Measurements from ENCODE around the gene IGSF21. TPM values are rescaled to one million over a fixed set of nuclear protein-coding genes. Genes with fewer than 3 reads are reported as not detected.

The IGSF21 gene
- total RNA-seq, 1 experiment from 2014 or later = 30.5 TPM

DNA sequence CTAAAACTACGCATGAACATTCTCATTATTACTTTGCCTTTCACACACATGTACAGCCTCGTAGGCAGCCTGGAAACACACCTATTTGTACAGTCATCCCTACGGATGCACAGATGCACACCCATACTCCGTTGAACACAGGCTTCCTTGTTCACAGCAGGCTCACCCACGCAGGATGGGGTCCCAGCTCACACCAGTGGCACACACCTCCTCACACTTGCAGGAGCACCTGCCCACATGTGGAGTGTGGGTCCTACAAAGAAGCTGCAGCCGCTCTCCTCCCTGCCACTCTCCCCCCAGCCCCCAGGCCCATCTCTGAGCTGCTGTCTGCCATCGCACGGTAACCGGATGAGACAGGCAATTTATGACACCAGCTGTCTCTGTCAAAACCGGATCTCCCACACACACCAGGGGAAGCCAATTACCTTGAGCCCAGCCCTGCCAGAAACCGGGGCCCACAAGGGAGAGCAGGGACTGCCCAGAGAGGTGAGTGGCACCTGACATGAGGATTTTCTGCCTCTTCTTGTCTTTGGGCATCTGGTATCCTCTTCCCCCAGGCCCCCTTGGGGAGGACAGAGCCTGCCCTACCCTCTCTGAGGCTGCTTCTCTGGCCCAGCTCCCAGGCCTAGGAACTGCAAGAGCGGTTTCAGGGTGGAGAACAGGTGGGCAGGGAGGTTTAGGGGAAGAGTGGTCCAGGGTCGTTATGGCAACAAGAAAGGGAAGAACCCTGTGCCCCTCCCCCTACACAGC is 175.4 kb downstream of the IGSF21 start:
- ATAC-seq (peak; percentile 44), DNase-seq (ENCODE audit: low spot score) (peak; percentile 83)
- H3K9me3 Mint-ChIP-seq = no peaks in the 10 kb centered on the region
- no peaks in the 10 kb centered on the region for H3K27me3 Mint-ChIP-seq (ENCODE audit: low read depth)
- peaks cover 81% of the 10 kb centered on the region for H3K4me1 Mint-ChIP-seq
- no peak overlapping the region for H3K4me3 Mint-ChIP-seq
- H3K27ac Mint-ChIP-seq = no peak overlapping the region; the same call in 1 of the 2 replicates
- ChIA-PET POLR2A (no interaction called here), CTCF (interaction anchor here (2.3 to 3.8 kb wide), 2 partner anchors 16 to 48 kb away, joined by 11 read pairs; no protein-coding TSS in a partner anchor)
- H3K36me3 Mint-ChIP-seq = no peaks in the 10 kb centered on the region
- no peak for TF ChIP-seq GTF2I (CRISPR knock-in tag; conservative IDR thresholded peaks at IDR 0.05)
- TF ChIP-seq, protein P1, sequence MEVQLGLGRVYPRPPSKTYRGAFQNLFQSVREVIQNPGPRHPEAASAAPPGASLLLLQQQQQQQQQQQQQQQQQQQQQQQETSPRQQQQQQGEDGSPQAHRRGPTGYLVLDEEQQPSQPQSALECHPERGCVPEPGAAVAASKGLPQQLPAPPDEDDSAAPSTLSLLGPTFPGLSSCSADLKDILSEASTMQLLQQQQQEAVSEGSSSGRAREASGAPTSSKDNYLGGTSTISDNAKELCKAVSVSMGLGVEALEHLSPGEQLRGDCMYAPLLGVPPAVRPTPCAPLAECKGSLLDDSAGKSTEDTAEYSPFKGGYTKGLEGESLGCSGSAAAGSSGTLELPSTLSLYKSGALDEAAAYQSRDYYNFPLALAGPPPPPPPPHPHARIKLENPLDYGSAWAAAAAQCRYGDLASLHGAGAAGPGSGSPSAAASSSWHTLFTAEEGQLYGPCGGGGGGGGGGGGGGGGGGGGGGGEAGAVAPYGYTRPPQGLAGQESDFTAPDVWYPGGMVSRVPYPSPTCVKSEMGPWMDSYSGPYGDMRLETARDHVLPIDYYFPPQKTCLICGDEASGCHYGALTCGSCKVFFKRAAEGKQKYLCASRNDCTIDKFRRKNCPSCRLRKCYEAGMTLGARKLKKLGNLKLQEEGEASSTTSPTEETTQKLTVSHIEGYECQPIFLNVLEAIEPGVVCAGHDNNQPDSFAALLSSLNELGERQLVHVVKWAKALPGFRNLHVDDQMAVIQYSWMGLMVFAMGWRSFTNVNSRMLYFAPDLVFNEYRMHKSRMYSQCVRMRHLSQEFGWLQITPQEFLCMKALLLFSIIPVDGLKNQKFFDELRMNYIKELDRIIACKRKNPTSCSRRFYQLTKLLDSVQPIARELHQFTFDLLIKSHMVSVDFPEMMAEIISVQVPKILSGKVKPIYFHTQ (CRISPR knock-in tag; IDR thresholded peaks at IDR 0.05) = no peak
- no peak for TF ChIP-seq GABPB1 (CRISPR knock-in tag; IDR thresholded peaks at IDR 0.05)
- TF ChIP-seq, protein P2, sequence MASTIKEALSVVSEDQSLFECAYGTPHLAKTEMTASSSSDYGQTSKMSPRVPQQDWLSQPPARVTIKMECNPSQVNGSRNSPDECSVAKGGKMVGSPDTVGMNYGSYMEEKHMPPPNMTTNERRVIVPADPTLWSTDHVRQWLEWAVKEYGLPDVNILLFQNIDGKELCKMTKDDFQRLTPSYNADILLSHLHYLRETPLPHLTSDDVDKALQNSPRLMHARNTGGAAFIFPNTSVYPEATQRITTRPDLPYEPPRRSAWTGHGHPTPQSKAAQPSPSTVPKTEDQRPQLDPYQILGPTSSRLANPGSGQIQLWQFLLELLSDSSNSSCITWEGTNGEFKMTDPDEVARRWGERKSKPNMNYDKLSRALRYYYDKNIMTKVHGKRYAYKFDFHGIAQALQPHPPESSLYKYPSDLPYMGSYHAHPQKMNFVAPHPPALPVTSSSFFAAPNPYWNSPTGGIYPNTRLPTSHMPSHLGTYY (CRISPR knock-in tag; IDR thresholded peaks at IDR 0.05) = no peak
- TF ChIP-seq, protein P3, sequence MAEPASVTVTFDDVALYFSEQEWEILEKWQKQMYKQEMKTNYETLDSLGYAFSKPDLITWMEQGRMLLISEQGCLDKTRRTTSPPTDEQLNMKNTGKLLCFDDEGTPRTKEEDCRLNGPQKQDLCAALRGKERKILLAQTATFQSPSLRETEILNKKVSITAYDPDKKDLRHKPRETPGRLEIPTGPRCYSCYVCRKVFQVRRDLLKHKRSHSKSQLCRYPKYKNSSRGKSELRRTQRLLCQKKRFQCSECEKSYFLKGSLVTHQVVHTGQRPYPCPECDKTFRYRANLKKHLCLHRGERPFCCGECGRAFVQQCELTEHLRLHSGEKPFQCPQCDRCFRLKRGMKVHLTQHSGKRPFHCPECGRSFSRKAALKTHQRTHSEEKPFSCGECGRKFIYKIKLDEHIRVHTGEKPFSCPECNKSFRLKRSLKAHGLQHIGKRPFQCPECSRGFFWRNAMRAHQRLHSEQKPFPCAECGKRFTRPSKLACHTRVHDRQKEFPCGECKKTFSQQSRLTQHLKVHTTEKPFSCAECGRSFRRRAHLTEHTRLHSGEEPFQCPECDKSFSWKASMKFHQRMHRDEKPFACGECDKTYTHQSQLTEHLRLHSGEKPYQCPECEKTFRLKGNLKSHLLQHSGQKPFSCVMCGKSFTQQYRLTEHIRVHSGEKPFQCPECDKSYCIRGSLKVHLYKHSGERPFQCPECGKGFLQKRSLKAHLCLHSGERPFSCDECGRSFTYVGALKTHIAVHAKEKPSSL (CRISPR knock-in tag; conservative IDR thresholded peaks at IDR 0.05) = no peak

DNA sequence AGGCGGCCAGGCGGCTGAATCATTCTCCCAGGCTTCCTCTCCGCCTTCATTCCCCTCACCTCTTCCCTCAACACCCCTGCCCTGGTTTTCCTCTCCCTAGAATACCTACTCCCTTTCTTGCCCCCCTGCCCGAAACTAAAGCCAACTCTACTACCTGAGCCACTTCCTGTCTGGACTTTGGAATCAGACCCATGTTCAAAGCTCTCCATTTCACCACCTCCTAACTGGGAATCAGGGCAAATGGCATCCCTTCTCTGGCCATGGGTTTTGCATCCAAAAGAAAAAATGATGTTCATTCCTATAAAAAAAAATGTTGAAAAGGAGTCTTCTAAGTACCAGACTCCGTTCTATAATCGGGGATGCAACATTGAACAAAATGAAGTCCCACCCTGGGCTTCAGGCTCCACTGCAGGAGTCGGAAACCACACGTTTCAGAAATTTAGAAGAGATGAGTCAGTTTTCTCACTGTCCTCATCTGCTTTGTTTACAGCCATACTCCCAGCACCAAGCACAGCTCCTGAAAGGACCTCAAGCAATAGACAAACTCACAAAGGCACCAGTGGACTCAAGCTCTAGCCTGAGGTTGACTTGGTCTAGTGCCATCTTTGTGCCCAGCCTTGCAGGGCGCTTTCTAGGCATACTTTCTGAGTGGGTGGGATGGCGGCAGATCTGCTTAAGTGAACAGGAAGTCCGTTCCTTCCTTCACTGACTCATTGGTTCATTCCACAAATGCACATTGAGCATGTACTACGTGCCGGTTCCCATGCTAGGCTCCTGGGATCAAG is 176.2 kb downstream of the IGSF21 start:
- ChIA-PET POLR2A (no interaction called here), CTCF (interaction anchor here (2.1 to 3.8 kb wide), 3 partner anchors 15 to 49 kb away, joined by 11 to 17 read pairs (median 11); no protein-coding TSS in a partner anchor)
- no peak for TF ChIP-seq ZNF121 (CRISPR knock-in tag; IDR thresholded peaks at IDR 0.05)
- TF ChIP-seq, protein P4, sequence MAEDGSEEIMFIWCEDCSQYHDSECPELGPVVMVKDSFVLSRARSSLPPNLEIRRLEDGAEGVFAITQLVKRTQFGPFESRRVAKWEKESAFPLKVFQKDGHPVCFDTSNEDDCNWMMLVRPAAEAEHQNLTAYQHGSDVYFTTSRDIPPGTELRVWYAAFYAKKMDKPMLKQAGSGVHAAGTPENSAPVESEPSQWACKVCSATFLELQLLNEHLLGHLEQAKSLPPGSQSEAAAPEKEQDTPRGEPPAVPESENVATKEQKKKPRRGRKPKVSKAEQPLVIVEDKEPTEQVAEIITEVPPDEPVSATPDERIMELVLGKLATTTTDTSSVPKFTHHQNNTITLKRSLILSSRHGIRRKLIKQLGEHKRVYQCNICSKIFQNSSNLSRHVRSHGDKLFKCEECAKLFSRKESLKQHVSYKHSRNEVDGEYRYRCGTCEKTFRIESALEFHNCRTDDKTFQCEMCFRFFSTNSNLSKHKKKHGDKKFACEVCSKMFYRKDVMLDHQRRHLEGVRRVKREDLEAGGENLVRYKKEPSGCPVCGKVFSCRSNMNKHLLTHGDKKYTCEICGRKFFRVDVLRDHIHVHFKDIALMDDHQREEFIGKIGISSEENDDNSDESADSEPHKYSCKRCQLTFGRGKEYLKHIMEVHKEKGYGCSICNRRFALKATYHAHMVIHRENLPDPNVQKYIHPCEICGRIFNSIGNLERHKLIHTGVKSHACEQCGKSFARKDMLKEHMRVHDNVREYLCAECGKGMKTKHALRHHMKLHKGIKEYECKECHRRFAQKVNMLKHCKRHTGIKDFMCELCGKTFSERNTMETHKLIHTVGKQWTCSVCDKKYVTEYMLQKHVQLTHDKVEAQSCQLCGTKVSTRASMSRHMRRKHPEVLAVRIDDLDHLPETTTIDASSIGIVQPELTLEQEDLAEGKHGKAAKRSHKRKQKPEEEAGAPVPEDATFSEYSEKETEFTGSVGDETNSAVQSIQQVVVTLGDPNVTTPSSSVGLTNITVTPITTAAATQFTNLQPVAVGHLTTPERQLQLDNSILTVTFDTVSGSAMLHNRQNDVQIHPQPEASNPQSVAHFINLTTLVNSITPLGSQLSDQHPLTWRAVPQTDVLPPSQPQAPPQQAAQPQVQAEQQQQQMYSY (CRISPR knock-in tag; IDR thresholded peaks at IDR 0.05) = no peak
- no peak for DNase-seq (ENCODE audit: low spot score)
- H3K9me3 Mint-ChIP-seq = no peaks in the 10 kb centered on the region
- peaks cover 84% of the 10 kb centered on the region for H3K4me1 Mint-ChIP-seq
- H3K27ac Mint-ChIP-seq = peak overlapping the region; percentile 46; the same call in 1 of the 2 replicates
- H3K4me3 Mint-ChIP-seq = no peak overlapping the region
- H3K27me3 Mint-ChIP-seq (ENCODE audit: low read depth) = no peaks in the 10 kb centered on the region
- H3K36me3 Mint-ChIP-seq = no peaks in the 10 kb centered on the region
- ATAC-seq = no peak

Data from WTC11 (cell line).